C4-2B (cell line): Measurements from ENCODE around the gene IFI30.

Experiments
- CTCF ChIP-seq: fragments of 450-650 bp; conservative IDR thresholded peaks from 2 replicates; pipeline ENCODE4 v1.5.1; 2017; ENCODE audit warnings: mild to moderate bottlenecking
- ZFX ChIP-seq: fragments of 450-650 bp; IDR thresholded peaks from 2 replicates; pipeline ENCODE4 v1.6.1; 2017

- TF ChIP-seq CTCF: no peak
- no peak for TF ChIP-seq ZFX
Observed at GRCh38 chr19:18223860-18224524, 50.4 kb downstream of the IFI30 start.
